Testis (tissue), 3 donors: ENCODE data around the gene AMOTL1. TPM values are rescaled to one million over a fixed set of nuclear protein-coding genes. Genes with fewer than 3 reads are reported as not detected.

Experiments
- DNase-seq: peaks from one replicate; pipeline ENCODE4 v3.0.0-alpha.2; 2019
- H3K27ac ChIP-seq, 2 donors: fragments of 200-600 bp; sonication (generic); one replicate each; pipeline ENCODE4 v1.5.1; 2019
- H3K27me3 ChIP-seq: fragments of 200-600 bp; sonication (generic); one replicate; pipeline ENCODE4 v1.5.1; 2019
- H3K36me3 ChIP-seq: fragments of 200-600 bp; sonication (generic); one replicate; pipeline ENCODE4 v1.5.1; 2017; ENCODE audit warnings: low read depth; ENCODE audit errors: missing control alignments
- H3K4me1 ChIP-seq: fragments of 200-600 bp; sonication (generic); one replicate; pipeline ENCODE4 v1.5.1; 2019
- H3K4me3 ChIP-seq, 2 donors: fragments of 200-600 bp; sonication (generic); one replicate each; pipeline ENCODE4 v1.5.1; 2017 to 2019
- H3K9me3 ChIP-seq: fragments of 200-600 bp; sonication (generic); one replicate; pipeline ENCODE4 v1.5.1; 2017
- POLR2A ChIP-seq: fragments of 450-650 bp; IDR thresholded peaks from one replicate; pipeline ENCODE4 v1.6.1; 2017; ENCODE audit warnings: antibody characterized with exemption, mild to moderate bottlenecking, moderate library complexity
- WGBS, 2 donors: methylation state at CpG; one replicate each; pipeline ENCODE4 v1.1.5; 2018; 5-methylcytosine and 5-hydroxymethylcytosine counted together
- intact Hi-C: fragments of 100-400 bp; cut with DNase I; formaldehyde crosslinking; loops from one replicate; pipeline ENCODE4 v1.15.1; 2023; ENCODE audit warnings: low total_unique reads
- polyA plus RNA-seq: library from polyadenylated mRNA; stranded (reverse); fragments of 350-450 nt; fragmentation: Illumina TruSeq; extraction: RNeasy Lipid Tissue Mini Kit (QIAGEN cat#74804); gene quantifications from one replicate; pipeline ENCODE4 v1.2.3, GENCODE V29; 2014; ENCODE audit warnings: low read depth, low replicate concordance; ENCODE audit not compliant: insufficient read depth
- total RNA-seq, 2 donors: library from RNA; depleted of rRNA; stranded (reverse); fragments of >200 nt; gene quantifications; one replicate each; pipeline ENCODE4 v1.2.3, GENCODE V29; 2016
- TF ChIP-seq, protein P1 (sequence below), 3 experiments: fragments of 450-650 bp in 2 of 3; fragments of 200-600 bp in 1 of 3; sonication (generic) in 1 of 3; IDR thresholded peaks; one replicate each; pipeline ENCODE4 v1.5.1; 2016 to 2019; ENCODE audit warnings: antibody characterized with exemption in 3 of 3, mild to moderate bottlenecking in 2 of 3, moderate library complexity in 1 of 3

AMOTL1 gene
- total and polyA plus RNA-seq, 3 donors from 2014 or later = 17.1 to 25.4 (median 18.7) TPM

DNA sequence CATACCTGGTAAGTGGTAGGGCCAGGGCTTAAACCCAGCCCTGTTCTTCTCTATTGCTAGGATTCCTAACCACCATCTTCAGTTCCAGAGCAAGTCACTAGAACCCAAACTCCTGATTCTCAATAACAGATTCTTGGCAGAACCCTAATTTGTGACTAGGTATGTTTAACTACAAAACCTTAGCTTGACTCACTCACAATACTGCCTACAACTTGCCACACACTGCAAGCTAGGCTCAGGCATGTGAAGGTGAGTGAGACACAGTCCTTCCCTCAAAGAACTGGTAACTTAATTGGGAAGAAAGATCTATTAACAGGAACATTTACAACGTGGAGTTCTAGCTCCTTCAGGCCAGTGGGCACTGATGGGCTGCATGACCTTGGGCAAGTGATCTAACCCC, 14.5 kb upstream of the AMOTL1 start:
- intact Hi-C loops = no loop called here
- no peak for DNase-seq
- H3K4me1 ChIP-seq = no peaks in the 10 kb centered on the region
- no peak overlapping the region for H3K27ac ChIP-seq
- H3K9me3 ChIP-seq = no peaks in the 10 kb centered on the region
- H3K27me3 ChIP-seq = no peaks in the 10 kb centered on the region
- 50 to 93% methylated on average over 1 of the region's 1 CpG for WGBS, 2 donors
- no peak for TF ChIP-seq POLR2A
- TF ChIP-seq, protein P1, sequence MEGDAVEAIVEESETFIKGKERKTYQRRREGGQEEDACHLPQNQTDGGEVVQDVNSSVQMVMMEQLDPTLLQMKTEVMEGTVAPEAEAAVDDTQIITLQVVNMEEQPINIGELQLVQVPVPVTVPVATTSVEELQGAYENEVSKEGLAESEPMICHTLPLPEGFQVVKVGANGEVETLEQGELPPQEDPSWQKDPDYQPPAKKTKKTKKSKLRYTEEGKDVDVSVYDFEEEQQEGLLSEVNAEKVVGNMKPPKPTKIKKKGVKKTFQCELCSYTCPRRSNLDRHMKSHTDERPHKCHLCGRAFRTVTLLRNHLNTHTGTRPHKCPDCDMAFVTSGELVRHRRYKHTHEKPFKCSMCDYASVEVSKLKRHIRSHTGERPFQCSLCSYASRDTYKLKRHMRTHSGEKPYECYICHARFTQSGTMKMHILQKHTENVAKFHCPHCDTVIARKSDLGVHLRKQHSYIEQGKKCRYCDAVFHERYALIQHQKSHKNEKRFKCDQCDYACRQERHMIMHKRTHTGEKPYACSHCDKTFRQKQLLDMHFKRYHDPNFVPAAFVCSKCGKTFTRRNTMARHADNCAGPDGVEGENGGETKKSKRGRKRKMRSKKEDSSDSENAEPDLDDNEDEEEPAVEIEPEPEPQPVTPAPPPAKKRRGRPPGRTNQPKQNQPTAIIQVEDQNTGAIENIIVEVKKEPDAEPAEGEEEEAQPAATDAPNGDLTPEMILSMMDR (IDR thresholded peaks at IDR 0.05) = no peak
- no peaks in the 10 kb centered on the region for H3K36me3 ChIP-seq
- H3K4me3 ChIP-seq = no peak overlapping the region

DNA sequence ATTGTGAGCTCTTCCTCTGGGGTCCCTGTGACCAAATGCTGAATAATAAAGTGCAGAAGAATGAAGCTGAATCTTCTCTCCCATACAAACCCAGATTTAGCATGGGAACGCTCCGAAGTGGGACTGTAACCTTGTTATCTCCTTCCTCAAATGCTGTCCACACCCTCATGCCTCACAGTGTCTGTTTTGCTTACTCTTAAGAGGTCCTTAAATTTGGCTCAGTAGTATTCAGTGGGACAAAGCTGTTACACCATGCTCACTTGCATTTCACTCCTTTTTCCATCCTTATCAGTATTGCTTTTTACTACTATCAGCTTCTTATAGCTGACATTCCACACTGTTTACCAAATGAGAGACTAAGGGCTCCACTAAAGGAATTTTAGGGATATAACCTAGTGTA, 13.8 kb upstream of the AMOTL1 start:
- H3K9me3 ChIP-seq = no peaks in the 10 kb centered on the region
- no peak overlapping the region for H3K4me3 ChIP-seq
- intact Hi-C loops = no loop called here
- no peak for TF ChIP-seq POLR2A
- TF ChIP-seq, protein P1 (IDR thresholded peaks at IDR 0.05) = no peak
- no peak for DNase-seq
- H3K27ac ChIP-seq = no peak overlapping the region
- WGBS, 2 donors = 46 to 62% methylated on average over 2 of the region's 2 CpGs
- no peaks in the 10 kb centered on the region for H3K27me3 ChIP-seq
- no peaks in the 10 kb centered on the region for H3K36me3 ChIP-seq
- no peaks in the 10 kb centered on the region for H3K4me1 ChIP-seq

DNA sequence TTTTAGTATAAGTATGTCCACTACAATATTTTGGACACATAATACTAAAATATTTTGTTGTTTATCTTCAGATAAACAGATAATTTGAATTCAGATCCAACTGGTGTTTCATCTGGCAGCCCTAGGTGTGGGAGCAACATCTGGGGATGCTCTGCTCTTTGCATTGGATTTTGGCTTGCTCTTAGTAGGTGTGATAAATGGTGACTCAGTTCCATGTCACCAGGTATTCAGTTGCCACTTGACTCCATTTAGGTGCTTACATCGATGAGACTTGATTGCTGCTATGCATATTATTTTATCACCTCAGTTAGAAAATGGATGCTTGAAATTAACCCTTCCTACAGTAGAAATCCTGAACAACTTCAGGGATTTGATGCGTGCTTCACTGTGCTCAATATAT, 13.3 kb upstream of the AMOTL1 start:
- Histone ChIP-seq H3K36me3 (no peaks in the 10 kb centered on the region), H3K27me3 (no peaks in the 10 kb centered on the region), H3K27ac (no peak overlapping the region), H3K9me3 (no peaks in the 10 kb centered on the region), H3K4me1 (no peaks in the 10 kb centered on the region), H3K4me3 (no peak overlapping the region)
- DNase-seq = no peak
- intact Hi-C loops = no loop called here
- TF ChIP-seq, protein P1 (IDR thresholded peaks at IDR 0.05) = no peak
- TF ChIP-seq POLR2A = no peak
- 89 to 98% methylated on average over 2 of the region's 2 CpGs for WGBS, 2 donors

DNA sequence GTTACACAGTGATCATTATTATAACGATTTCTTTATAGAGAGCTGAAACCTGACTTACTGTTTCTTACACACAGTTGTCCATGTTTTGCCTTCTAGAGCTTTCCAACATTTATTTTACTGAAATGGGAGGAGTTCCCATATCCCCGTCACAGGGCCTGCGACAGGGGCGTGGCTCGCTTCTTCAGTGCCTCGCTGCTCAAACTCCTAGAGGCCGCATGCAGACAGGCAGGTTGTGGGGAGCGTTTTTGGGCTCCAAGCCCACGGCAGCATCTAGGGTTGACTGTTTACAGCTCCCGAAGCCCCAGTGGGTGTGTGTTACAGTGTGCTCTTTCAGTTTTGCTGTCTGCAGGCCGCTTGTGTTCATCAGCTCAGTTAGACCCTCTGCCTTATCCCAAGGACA, 12.7 kb upstream of the AMOTL1 start:
- 32 to 81% methylated on average over 11 of the region's 11 CpGs for WGBS, 2 donors
- intact Hi-C loops = no loop called here
- H3K36me3 ChIP-seq = no peaks in the 10 kb centered on the region
- no peak for TF ChIP-seq POLR2A
- TF ChIP-seq, protein P1 (IDR thresholded peaks at IDR 0.05) = no peak
- no peak for DNase-seq
- H3K4me3 ChIP-seq = no peak overlapping the region
- no peak overlapping the region for H3K27ac ChIP-seq
- H3K27me3 ChIP-seq = no peaks in the 10 kb centered on the region
- H3K4me1 ChIP-seq = no peaks in the 10 kb centered on the region
- no peaks in the 10 kb centered on the region for H3K9me3 ChIP-seq

DNA sequence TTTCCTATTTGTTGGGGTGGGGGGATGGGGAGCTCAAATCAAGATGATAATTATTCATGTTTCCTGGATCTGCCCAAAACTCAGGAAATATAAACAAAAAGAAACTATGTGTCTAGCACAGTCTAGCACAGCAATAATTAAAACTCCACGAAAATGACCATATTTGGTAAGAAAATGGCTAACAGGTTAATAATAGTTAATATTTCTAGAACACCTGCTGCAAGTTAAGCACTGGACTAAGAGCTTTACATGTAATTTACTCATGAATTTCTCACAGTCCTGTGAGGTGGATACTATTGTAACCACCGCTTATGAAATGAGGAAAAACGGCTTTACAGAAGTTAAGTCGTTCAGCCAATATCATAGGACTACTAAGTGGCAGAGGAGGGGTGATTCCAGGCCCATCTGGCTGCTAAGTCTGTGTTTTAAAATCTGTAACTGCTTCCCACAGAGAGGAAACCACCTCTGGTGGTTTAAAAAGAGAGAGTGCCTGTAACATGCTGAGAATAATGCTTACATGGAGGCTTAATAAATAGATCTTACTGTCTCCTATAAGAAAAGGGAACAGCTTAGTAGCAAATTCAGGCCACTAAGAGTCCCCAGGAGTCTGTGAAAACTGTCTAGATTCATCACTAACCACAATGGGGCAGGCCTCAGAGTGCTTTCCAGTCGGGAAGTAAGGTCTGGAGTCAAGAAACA, 11.0 kb upstream of the AMOTL1 start:
- WGBS, 2 donors = 73 to 85% methylated on average over 5 of the region's 5 CpGs
- no peak for DNase-seq
- no peaks in the 10 kb centered on the region for H3K4me1 ChIP-seq
- H3K27me3 ChIP-seq = no peaks in the 10 kb centered on the region
- H3K4me3 ChIP-seq = no peak overlapping the region
- intact Hi-C loops = no loop called here
- no peaks in the 10 kb centered on the region for H3K36me3 ChIP-seq
- H3K9me3 ChIP-seq = no peaks in the 10 kb centered on the region
- TF ChIP-seq, protein P1 (IDR thresholded peaks at IDR 0.05) = no peak
- no peak overlapping the region for H3K27ac ChIP-seq
